NCI-H446 (cell line): Measurements from ENCODE around the gene HS6ST3.

ENCODE experiments used
- DNase-seq, 2 experiments: peaks; one replicate each; lab custom pipeline; 2025; lab: John Stamatoyannopoulos, UW

Gene HS6ST3

DNA sequence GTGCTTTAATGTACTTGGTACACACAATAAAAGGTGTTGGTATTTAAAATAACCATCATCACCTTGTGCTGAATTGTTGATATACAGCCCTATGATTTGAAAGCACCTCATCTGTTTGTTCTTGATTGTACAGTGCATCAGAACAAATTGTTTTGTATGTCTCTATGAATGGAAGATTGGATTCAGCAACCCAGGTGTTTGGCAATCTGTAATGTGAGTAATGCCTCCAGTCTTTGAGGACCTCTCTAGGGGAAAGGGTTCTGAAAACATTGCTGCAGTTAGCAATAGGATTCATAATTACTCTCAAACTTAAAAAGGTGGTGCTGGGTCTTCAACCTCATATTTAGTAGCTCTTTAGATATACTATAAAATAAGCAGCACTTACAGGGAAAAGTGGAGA lies 562.6 kb downstream of the HS6ST3 start:
- no peak for DNase-seq

GRCh38 chr13:96661612-96662011 lies 571.7 kb downstream of the HS6ST3 start:
- no peak for DNase-seq

- DNase-seq: no peak
Observed at GRCh38 chr13:96662036-96662435, 572.1 kb downstream of the HS6ST3 start.

DNA sequence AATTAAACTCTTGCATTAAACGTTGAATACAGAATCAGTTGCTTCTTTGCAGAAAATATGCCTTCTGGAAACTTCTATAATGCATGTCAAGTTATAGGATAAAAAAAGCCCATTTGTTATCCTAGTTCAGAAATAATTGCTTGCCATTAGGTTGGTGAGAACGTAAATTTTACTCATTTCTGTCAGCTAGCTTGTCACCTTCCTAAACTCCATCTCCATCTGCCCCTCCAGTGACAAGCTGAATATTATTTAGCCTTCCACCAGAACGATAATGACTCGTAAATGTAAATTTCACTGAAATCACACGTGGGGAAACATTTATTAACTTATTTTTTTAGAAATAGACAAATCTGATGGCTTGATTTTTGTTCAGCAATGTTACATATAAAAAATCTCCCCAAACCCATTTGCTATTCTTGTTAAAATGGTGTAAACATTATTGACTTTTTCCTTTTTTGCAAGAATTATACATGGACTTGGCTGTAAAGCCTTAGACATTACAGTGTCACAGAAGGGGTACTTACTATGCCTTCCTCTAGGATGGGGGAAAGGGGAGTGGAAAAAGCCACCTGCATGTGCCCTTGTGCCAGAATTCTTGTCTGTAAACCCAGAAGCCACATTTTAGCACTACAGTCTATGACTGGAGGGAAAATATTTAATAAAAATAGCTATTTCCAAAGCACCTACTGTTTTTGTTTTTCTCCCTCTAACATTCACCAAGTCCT lies 577.5 kb downstream of the HS6ST3 start:
- DNase-seq: no peak

- DNase-seq: no peak
Observed at GRCh38 chr13:96671073-96671472, 581.2 kb downstream of the HS6ST3 start.

DNA sequence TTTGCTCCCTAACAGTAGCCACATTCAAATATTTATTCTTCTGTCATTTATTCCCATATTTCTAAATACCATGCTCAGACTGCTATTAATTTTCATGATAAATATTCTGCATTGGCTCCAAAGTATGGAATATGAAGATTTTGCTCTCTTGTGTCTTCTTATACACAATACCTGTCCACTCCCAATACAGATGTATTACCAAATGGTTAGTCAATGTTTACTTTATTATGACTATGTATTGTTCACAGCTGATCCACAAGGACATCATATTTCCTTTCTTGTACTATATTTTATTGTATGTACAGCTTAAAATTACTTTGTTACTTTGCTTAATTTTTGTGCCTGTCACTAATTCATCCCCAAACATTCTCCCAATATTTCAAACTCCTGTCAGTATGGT lies 582.1 kb downstream of the HS6ST3 start:
- DNase-seq: no peak

GRCh38 chr13:96673825-96674224 lies 583.9 kb downstream of the HS6ST3 start:
- DNase-seq: no peak

DNA sequence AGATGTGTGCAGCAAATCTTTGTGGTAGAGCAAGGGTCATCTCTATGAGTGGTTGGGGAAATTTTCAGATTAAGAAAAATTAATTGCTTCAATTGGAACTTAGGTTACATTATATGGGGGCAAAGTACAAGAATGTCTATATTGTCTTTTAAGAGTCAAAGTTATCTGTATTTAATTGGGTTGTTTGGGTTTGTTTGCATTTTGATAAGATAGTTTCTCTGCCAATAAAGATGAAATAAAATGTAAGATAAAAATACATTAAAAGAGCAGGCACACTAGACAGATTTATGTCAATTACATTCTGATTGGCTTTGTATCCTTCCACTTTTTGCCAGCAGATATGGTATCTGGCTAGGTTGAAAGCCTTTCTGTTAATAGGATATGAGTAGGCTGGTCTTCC lies 587.1 kb downstream of the HS6ST3 start:
- DNase-seq: no peak

- DNase-seq: no peak
Observed at GRCh38 chr13:96678801-96679200, 588.9 kb downstream of the HS6ST3 start.

- DNase-seq: no peak
Observed at GRCh38 chr13:96680898-96681297, 591.0 kb downstream of the HS6ST3 start.

GRCh38 chr13:96681766-96682165 lies 591.9 kb downstream of the HS6ST3 start:
- no peak for DNase-seq

GRCh38 chr13:96684469-96684868 lies 594.6 kb downstream of the HS6ST3 start:
- no peak for DNase-seq

GRCh38 chr13:96684907-96685306 lies 595.0 kb downstream of the HS6ST3 start:
- DNase-seq: no peak

DNA sequence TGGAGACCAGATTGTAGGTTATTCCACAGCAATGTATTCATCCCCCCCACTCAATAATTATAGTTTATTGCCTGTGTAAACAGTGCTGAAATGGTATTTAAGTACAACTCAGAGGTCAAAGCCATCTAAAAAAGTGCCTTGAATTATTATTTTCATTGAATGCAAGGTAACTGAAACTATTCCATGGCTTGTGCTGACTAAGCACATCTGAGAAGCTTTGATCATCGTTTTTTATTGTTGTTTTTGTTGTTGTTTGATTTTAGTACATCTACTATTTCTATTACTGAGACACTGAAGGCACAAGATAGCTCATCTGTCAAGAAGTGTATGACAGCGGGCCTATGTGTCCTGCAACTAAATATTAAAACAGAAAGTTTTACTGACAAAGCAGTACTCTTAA lies 596.4 kb downstream of the HS6ST3 start:
- DNase-seq: no peak

DNA sequence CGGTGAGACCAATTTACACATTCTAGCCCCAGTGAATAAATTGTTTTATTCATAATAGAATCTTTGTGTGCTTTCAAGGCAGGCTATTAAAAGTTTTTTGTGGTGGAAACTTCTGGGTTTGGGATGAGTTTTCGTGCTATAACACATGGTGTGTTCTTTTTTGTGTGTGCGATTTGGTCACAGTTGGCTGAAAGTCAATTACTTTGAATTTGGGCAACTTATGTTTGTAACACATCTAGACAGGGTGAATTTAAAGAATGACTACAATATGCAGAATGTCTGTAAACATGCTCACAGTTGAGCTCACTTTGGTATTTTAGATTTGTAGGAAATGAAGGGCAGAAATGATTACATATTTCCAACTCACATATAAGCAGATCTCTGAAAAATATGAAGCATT lies 597.3 kb downstream of the HS6ST3 start:
- DNase-seq: no peak

- DNase-seq: no peak
Observed at GRCh38 chr13:96690998-96691397, 601.1 kb downstream of the HS6ST3 start.

GRCh38 chr13:96696389-96696900 lies 606.5 kb downstream of the HS6ST3 start:
- no peak for DNase-seq

DNA sequence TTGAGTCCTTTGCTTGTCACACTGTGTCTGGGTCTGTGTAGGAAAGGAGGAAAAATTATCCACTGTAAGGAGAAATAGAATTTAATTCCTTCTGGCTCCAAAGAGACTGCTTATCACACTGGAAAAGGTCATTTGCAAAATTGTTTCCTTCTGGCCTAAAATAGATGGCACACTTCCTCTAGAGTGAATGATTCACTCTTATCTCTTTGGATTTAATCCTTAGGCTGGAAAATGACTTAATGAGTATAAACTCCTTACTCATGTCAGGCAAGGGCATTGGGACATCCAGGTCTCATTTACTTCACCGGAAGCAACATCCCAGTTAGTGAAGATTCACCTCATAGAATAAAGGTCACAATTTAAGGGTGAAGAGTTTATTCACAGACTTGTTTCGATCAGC lies 610.8 kb downstream of the HS6ST3 start:
- no peak for DNase-seq

GRCh38 chr13:96707146-96707545 lies 617.2 kb downstream of the HS6ST3 start:
- no peak for DNase-seq

DNA sequence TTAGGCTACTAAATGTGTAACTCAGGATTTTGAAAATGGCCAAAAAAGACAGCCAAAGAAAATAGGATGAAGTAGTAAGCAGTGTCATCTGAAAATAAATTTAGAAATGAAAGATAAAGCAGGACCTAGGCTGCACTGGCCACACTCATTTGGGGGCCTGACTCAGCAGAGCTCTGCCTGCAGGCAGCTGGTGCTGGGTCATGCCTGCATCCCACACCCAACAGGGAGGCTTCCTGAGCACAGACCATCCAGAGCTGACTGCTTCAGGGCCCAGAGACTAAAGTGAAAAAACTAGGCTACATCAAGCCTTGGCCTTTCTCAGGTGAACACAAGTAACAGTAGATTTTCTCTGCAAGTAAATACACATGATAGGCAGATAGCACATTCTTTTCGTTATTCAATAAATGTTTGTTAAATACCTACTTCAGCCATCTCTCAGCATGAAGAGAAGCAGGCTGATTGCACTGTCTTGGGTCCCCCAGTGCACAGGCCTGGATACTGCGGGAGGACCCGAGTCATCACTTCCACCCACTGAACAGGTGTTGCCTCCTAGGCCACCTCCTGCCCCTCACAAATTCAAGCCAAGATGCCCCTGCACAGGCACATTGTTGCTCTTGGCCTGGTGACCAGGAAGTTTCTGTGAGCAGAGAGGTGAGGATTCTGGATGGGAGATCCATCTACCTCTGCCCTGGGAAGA lies 620.4 kb downstream of the HS6ST3 start:
- DNase-seq: no peak

DNA sequence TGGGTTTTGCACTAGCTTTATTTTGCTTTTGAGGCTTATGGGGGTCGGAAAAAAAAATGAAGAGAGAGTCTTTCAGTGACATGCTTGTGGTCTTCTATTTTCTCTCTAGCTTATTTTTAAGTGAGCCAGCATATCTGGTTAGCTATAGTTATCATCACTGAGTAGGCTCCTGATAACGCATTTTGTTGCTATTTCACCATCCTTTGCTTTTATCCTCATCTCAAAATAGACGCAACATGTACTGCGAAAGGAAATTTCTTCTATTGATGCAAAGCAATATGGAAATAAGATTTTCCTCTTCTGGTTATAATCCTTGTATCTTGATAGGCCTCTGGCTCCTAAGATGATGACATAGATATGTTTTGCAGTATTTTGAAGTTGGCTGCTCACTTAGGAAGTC lies 630.5 kb downstream of the HS6ST3 start:
- no peak for DNase-seq

- DNase-seq: no peak
Observed at GRCh38 chr13:96726651-96727050, 636.7 kb downstream of the HS6ST3 start.

DNA sequence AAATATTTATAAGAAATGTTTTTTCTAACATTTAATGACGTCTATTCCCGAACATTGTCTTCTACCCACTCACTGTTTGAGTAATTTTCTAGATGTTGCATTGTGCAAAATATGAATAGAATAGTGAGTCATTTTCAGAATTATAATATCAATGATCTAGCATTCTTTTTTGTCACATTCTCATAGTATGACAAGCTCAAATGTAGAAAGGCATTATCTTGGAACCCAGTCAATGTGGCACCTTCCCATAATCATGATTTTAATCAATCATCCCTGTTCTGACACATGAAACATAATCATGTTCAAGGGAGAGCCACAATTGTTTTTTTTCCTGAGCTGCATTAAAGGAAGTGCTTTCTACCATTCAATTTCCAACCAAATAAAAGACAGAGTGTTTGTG lies 638.6 kb downstream of the HS6ST3 start:
- no peak for DNase-seq

DNA sequence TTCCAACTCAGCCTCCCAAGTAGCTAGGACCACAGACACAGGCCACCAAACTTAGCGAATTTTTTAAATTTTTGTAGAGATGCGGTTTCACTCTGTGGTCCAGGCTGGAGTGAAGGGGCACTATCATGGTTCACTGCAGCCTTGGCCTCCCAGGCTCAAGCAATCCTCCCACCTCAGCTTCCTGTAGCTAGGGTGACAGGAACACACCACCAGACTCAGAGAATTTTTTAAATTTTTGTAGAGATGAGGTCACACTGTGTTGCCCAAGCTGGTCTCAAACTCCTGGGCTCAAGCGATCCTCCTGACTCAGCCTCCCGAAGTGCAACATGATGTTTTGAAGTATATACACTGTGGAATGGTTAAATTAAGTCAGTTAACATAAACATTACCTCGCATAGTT lies 640.8 kb downstream of the HS6ST3 start:
- no peak for DNase-seq
